Measurements from ENCODE around the gene GPR171. TPM values are rescaled to one million over a fixed set of nuclear protein-coding genes. Genes with fewer than 3 reads are reported as not detected.
"Not testable (repeated sequence)": the region's sequence is repeated elsewhere in the genome, so short reads cannot be mapped to it uniquely, and the experiment has no call there.

GPR171 gene
- total RNA-seq: 10.6 TPM

DNA sequence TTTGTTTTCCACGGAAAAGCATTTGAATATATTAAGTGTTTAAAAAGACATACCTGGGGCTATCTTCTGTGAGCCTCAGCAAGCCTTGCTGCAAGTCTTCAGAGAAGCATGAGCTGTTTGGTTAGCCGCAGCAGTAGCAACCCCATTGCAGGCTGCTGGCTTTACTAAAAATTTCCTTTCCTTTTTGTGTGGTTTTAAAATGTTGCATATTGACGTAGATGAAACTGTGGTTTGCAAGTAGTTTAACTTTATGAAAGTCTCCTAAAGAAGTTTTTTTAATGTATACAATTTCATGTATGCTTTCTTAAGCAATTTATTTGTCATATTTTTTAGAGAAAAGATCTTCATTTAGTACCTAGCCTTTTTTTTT lies at the start of gene GPR171:
Gene GPR171, minus strand, starts transcription at position 166 of the 370 bp plus-strand sequence. CDS start 3,830 bp downstream, outside the sequence.
- Histone ChIP-seq H3K27me3 (ENCODE audit: insufficient read depth, low read length) (no peaks in the 10 kb centered on the region), H3K4me3 (ENCODE audit: low read length) (peak within 1 kb of the TSS; percentile 21), H3K9me3 (ENCODE audit: low read depth, low read length) (no peaks in the 10 kb centered on the region), H3K4me1 (ENCODE audit: insufficient read depth, low read length) (peaks cover 18% of the 10 kb centered on the region)

DNA sequence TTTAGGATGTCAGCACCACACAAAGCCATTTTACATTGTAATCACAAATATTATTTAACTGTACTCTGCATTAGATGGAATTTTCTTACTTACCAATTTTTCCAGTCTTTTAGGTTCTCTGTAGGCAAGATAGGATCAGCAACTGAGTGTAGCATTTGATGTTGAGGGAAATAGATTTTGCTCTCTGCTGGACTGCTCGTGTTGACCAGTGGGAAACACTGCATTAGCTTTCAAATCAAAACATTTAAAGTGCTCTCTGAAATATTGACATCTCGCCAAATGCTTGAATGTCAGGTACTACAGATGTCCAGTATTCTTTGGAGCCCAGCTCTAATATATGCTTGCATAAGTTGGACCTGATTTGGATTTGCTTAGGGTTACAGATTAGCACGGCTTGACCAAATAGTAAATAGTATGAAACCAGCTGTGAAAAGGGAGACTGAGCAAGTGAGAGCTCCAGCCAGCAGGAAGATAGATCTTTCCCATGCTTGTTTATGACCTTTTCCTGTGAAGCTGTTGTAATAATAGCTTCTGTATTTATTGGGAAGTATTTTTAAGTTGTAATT lies 45.8 kb upstream of the GPR171 start:
- no peaks in the 10 kb centered on the region for H3K27me3 ChIP-seq (ENCODE audit: insufficient read depth, low read length)
- H3K4me1 ChIP-seq (ENCODE audit: insufficient read depth, low read length): no peaks in the 10 kb centered on the region
- H3K9me3 ChIP-seq (ENCODE audit: low read depth, low read length): no peaks in the 10 kb centered on the region
- H3K4me3 ChIP-seq (ENCODE audit: low read length): no peak overlapping the region

DNA sequence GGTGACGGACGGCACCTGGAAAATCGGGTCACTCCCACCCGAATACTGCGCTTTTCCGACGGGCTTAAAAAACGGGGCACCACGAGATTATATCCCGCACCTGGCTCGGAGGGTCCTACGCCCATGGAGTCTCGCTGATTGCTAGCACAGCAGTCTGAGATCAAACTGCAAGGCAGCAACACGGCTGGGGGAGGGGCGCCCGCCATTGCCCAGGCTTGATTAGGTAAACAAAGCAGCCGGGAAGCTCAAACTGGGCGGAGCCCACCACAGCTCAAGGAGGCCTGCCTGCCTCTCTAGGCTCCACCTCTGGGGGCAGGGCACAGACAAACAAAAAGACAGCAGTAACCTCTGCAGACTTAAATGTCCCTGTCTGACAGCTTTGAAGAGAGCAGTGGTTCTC lies 39.0 kb upstream of the GPR171 start:
- H3K4me1 ChIP-seq (ENCODE audit: insufficient read depth, low read length); H3K27me3 ChIP-seq (ENCODE audit: insufficient read depth, low read length); H3K9me3 ChIP-seq (ENCODE audit: low read depth, low read length); H3K4me3 ChIP-seq (ENCODE audit: low read length): not testable (repeated sequence)

- H3K4me3 ChIP-seq (ENCODE audit: low read length): no peak overlapping the region
- H3K9me3 ChIP-seq (ENCODE audit: low read depth, low read length): no peaks in the 10 kb centered on the region
- H3K4me1 ChIP-seq (ENCODE audit: insufficient read depth, low read length): no peaks in the 10 kb centered on the region
- no peaks in the 10 kb centered on the region for H3K27me3 ChIP-seq (ENCODE audit: insufficient read depth, low read length)
Measured at GRCh38 chr3:151236736-151237135, 33.7 kb upstream of the GPR171 start.

- Histone ChIP-seq H3K4me1 (ENCODE audit: insufficient read depth, low read length) (peaks cover 2% of the 10 kb centered on the region), H3K27me3 (ENCODE audit: insufficient read depth, low read length) (no peaks in the 10 kb centered on the region)
Measured at GRCh38 chr3:151236316-151236715, 33.3 kb upstream of the GPR171 start.

DNA sequence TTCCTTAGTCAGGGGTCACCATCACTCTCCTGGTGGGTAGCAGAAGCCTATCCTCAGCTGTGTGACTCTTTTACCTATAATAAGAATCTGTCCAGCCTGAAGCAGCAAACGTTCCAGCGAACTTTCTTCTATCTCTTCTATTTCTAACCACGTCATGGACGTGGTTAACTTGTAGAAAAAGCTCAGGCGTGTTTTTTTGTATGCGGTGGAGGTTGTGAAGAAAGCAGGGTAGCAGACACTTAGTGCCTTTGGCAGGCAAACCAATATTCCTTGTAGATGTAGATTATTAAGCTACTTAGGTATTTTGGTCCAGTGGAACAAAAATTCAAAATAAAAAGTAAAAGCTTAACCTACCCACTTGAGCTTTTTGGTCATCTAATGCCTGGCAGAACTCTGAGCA lies 31.8 kb upstream of the GPR171 start:
- no peaks in the 10 kb centered on the region for H3K9me3 ChIP-seq (ENCODE audit: low read depth, low read length)
- no peaks in the 10 kb centered on the region for H3K27me3 ChIP-seq (ENCODE audit: insufficient read depth, low read length)
- peaks cover 14% of the 10 kb centered on the region for H3K4me1 ChIP-seq (ENCODE audit: insufficient read depth, low read length)
- H3K4me3 ChIP-seq (ENCODE audit: low read length): no peak overlapping the region

More at GRCh38 chr3:151236316-151236715, 33.3 kb upstream of the GPR171 start:
- Histone ChIP-seq H3K4me3 (ENCODE audit: low read length) (no peak overlapping the region), H3K9me3 (ENCODE audit: low read depth, low read length) (no peaks in the 10 kb centered on the region)

DNA sequence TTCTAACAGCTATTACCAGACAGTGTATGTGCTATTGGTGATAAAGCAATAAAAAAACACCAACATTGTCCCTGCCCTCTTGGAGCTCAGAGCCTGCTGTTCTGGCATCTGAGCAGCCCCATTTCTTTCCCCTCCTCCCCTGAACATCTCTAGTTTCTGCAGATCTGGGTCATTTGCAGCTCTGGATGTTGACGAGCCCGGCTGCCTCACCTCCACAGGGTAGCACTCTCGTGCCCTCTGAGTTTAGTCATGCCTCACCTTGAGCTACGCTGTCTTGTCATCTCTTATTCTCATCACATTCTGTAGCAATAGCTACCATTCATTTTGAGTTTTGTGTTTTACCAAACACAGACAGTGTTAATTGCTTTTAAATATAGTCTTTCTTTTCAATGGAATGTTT lies 30.0 kb upstream of the GPR171 start:
- H3K27me3 ChIP-seq (ENCODE audit: insufficient read depth, low read length): no peaks in the 10 kb centered on the region
- H3K4me1 ChIP-seq (ENCODE audit: insufficient read depth, low read length): peaks cover 23% of the 10 kb centered on the region
- no peaks in the 10 kb centered on the region for H3K9me3 ChIP-seq (ENCODE audit: low read depth, low read length)
- H3K4me3 ChIP-seq (ENCODE audit: low read length): no peak overlapping the region

- H3K27me3 ChIP-seq (ENCODE audit: insufficient read depth, low read length); H3K9me3 ChIP-seq (ENCODE audit: low read depth, low read length); H3K4me3 ChIP-seq (ENCODE audit: low read length): not testable (repeated sequence)
- peaks cover 29% of the 10 kb centered on the region for H3K4me1 ChIP-seq (ENCODE audit: insufficient read depth, low read length)
Measured at GRCh38 chr3:151232403-151232802, 29.4 kb upstream of the GPR171 start.

DNA sequence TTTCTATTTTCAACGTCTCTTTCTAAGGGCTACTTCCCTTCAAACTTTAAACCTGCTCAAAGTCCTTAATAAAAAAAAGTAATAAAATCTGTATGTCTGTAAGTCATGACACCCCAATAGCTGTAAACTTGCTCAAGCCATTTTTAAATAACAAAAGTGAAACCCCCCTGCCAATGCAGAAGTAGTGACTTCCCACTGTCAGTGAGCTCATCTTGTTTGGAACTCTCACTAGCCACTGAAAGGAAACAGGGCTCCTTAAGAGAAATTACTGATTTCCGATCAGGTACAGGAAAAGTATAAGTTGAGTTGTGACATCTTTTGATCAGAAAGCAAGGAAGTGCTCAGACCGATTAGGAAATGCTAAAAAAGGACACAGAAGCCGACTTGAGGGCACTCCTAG lies 27.6 kb upstream of the GPR171 start:
- no peaks in the 10 kb centered on the region for H3K9me3 ChIP-seq (ENCODE audit: low read depth, low read length)
- H3K27me3 ChIP-seq (ENCODE audit: insufficient read depth, low read length): no peaks in the 10 kb centered on the region
- H3K4me1 ChIP-seq (ENCODE audit: insufficient read depth, low read length): peaks cover 45% of the 10 kb centered on the region
- H3K4me3 ChIP-seq (ENCODE audit: low read length): no peak overlapping the region

GRCh38 chr3:151228666-151229040 lies 25.6 kb upstream of the GPR171 start:
- Histone ChIP-seq H3K9me3 (ENCODE audit: low read depth, low read length) (no peaks in the 10 kb centered on the region), H3K4me1 (ENCODE audit: insufficient read depth, low read length) (peaks cover 48% of the 10 kb centered on the region), H3K27me3 (ENCODE audit: insufficient read depth, low read length) (no peaks in the 10 kb centered on the region), H3K4me3 (ENCODE audit: low read length) (no peak overlapping the region)

DNA sequence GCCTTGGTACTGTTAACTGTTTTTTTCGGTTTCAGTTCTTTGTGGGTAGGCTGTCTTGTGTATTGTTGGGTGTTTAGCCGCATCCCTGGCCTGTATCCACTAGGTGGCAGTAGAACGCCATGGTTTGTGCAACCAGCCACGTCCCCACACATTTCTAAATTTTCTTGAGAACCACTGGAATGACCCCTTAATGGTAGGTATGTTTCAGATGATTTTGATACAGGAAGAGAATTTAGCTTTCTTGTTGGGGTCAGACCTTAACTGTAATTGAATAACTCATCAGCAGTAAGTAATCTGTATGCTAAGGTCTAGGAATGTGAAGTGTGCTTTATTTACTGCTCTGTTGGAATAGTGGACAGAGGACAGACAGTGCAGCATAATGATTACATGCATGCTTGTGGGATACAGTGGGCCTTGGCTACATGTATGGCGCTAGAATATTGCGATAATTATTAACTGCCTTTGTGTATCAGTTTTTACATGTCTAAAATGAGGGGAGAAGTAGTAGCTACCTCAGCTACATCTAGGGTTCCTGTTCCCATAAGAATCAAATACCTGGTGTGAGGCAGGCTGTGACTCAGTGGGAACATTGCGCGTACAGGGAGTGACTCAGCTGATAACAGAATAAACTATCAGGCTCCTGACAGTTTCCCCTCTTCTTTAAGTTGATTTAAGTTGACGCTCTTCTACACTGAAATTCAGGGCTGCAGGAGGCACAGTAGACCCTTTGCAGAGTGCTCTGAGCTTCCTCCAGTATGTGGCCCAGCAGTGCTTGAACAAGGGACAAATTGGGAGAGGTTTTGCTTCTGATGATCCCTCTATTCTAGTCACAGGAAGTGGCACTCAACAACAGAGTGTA lies 25.0 kb upstream of the GPR171 start:
- Histone ChIP-seq H3K9me3 (ENCODE audit: low read depth, low read length) (no peaks in the 10 kb centered on the region), H3K4me1 (ENCODE audit: insufficient read depth, low read length) (peaks cover 48% of the 10 kb centered on the region), H3K27me3 (ENCODE audit: insufficient read depth, low read length) (no peaks in the 10 kb centered on the region), H3K4me3 (ENCODE audit: low read length) (no peak overlapping the region)

- no peaks in the 10 kb centered on the region for H3K9me3 ChIP-seq (ENCODE audit: low read depth, low read length)
- no peak overlapping the region for H3K4me3 ChIP-seq (ENCODE audit: low read length)
- H3K27me3 ChIP-seq (ENCODE audit: insufficient read depth, low read length): no peaks in the 10 kb centered on the region
- H3K4me1 ChIP-seq (ENCODE audit: insufficient read depth, low read length): peaks cover 48% of the 10 kb centered on the region
Measured at GRCh38 chr3:151227266-151227806, 24.3 kb upstream of the GPR171 start.

- H3K4me1 ChIP-seq (ENCODE audit: insufficient read depth, low read length): peaks cover 48% of the 10 kb centered on the region
- H3K27me3 ChIP-seq (ENCODE audit: insufficient read depth, low read length): no peaks in the 10 kb centered on the region
- no peaks in the 10 kb centered on the region for H3K9me3 ChIP-seq (ENCODE audit: low read depth, low read length)
- H3K4me3 ChIP-seq (ENCODE audit: low read length): no peak overlapping the region
Measured at GRCh38 chr3:151226825-151227224, 23.8 kb upstream of the GPR171 start.

DNA sequence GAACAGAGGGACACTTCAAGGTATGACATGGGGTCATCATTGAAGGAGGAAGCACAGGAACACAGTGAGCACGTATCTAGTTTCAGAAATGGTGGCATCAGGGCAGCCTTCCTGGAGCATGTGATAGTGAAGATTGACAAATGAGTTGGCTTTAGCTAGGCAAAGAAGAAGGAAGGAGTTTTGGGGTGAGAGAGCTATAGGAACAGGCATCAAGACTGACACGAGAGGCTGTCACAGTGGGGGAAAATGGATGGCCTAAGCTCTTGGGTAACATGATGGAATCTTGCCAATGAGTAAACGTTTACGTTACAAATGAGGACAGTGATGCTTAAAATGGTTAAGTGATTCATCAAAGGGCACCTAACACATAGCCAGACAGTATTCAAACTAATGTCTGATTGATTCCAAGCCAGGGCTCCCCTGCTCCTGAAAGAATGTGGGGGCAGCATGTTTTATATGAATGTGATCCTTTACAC lies 23.1 kb upstream of the GPR171 start:
- no peaks in the 10 kb centered on the region for H3K9me3 ChIP-seq (ENCODE audit: low read depth, low read length)
- H3K4me1 ChIP-seq (ENCODE audit: insufficient read depth, low read length): peaks cover 45% of the 10 kb centered on the region
- H3K27me3 ChIP-seq (ENCODE audit: insufficient read depth, low read length): no peaks in the 10 kb centered on the region
- H3K4me3 ChIP-seq (ENCODE audit: low read length): no peak overlapping the region

GRCh38 chr3:151225040-151225975 lies 22.3 kb upstream of the GPR171 start:
- no peaks in the 10 kb centered on the region for H3K9me3 ChIP-seq (ENCODE audit: low read depth, low read length)
- H3K27me3 ChIP-seq (ENCODE audit: insufficient read depth, low read length): no peaks in the 10 kb centered on the region
- peaks cover 40% of the 10 kb centered on the region for H3K4me1 ChIP-seq (ENCODE audit: insufficient read depth, low read length)
- no peak overlapping the region for H3K4me3 ChIP-seq (ENCODE audit: low read length)
